K562 (cell line): ENCODE data around the gene CACYBP. TPM values are rescaled to one million over a fixed set of nuclear protein-coding genes. Genes with fewer than 3 reads are reported as not detected.

ENCODE experiments used
- CBX1 ChIP-seq: sonication (generic); IDR thresholded peaks from 2 replicates; pipeline ENCODE4 v1.6.1; 2016; ENCODE audit warnings: antibody characterized with exemption, low read depth, mild to moderate bottlenecking
- CREBBP ChIP-seq: IDR thresholded peaks from one replicate; pipeline ENCODE4 v1.6.1; 2012; ENCODE audit warnings: low read depth, mild to moderate bottlenecking, control low read depth, inconsistent platforms, low read length
- CTBP1 ChIP-seq: fragments of 450-650 bp; IDR thresholded peaks from 2 replicates; pipeline ENCODE4 v1.6.1; 2016; ENCODE audit warnings: borderline replicate concordance
- DIDO1 ChIP-seq: fragments of 450-650 bp; IDR thresholded peaks from 2 replicates; pipeline ENCODE4 v1.6.1; 2016; ENCODE audit warnings: low read depth, missing biosample characterization, missing genetic modification characterization
- FUS ChIP-seq: fragments of 200-400 bp; formaldehyde crosslinking; optimal IDR thresholded peaks from 2 replicates; pipeline ENCODE3; 2017; ENCODE audit warnings: low read depth, low read length
- GATA2 ChIP-seq: sonication (generic); formaldehyde crosslinking; IDR thresholded peaks from 2 replicates; pipeline ENCODE4 v1.4.0; 2020; ENCODE audit warnings: mild to moderate bottlenecking, missing genetic modification reagents
- NFIX ChIP-seq: fragments of 250-450 bp; sonication (Bioruptor Pico); IDR thresholded peaks from 2 replicates; pipeline ENCODE4 v1.4.0; 2020; ENCODE audit warnings: low read depth, mild to moderate bottlenecking, moderate library complexity
- NFRKB ChIP-seq: fragments of 450-650 bp; IDR thresholded peaks from 2 replicates; pipeline ENCODE4 v1.6.1; 2016; ENCODE audit warnings: low read depth
- SMAD1 ChIP-seq: fragments of 150-350 bp; IDR thresholded peaks from 2 replicates; pipeline ENCODE4 v1.6.1; 2014; ENCODE audit warnings: low read length, low read depth; ENCODE audit not compliant: partially characterized antibody
- SOX6 ChIP-seq: fragments of 450-650 bp; IDR thresholded peaks from 2 replicates; pipeline ENCODE4 v1.6.1; 2014; ENCODE audit warnings: mild to moderate bottlenecking
- polyA plus RNA-seq, 8 experiments: library from polyadenylated mRNA; depleted of rRNA in 4 of 8; stranded (reverse) in 5 of 8; unstranded in 3 of 8; fragments of >200 nt; fragmentation: Nextera tagmentation in 2 of 8; fragmentation: Illumina TruSeq in 1 of 8; extraction: Ambion mirVana in 2 of 8; extraction: Trizol in 1 of 8; gene quantifications; 2 replicates each; pipeline versions ENCODE4 v1.2.1 to v1.2.3, GENCODE V29; 2011 to 2014; ENCODE audit warnings: inconsistent platforms in 1 of 8, missing spikeins in 1 of 8
- total RNA-seq, 7 experiments: library from RNA; depleted of rRNA in 6 of 7; stranded (reverse); fragments of >200 nt in 6 of 7; fragmentation: Illumina TruSeq in 2 of 7; extraction: Trizol in 2 of 7; gene quantifications; 2 replicates each; pipeline versions ENCODE4 v1.2.1 to v1.2.3, GENCODE V29; 2011 to 2021; ENCODE audit warnings: low replicate concordance in 1 of 7
- TF ChIP-seq, protein P1 (sequence below): sonication (generic); formaldehyde crosslinking; IDR thresholded peaks from 2 replicates; pipeline ENCODE4 v1.5.0; 2020; ENCODE audit warnings: missing genetic modification reagents
- TF ChIP-seq, protein P2 (sequence below): sonication (generic); formaldehyde crosslinking; IDR thresholded peaks from 2 replicates; pipeline ENCODE4 v1.8.0; 2022; ENCODE audit warnings: missing genetic modification reagents, mild to moderate bottlenecking, borderline replicate concordance
- TF ChIP-seq, protein P3 (sequence below), 2 experiments: IDR thresholded peaks in 1 of 2; conservative IDR thresholded peaks in 1 of 2; 2 replicates each; pipeline ENCODE4 v1.6.1; 2016; ENCODE audit warnings: low read depth in 2 of 2, mild to moderate bottlenecking in 1 of 2, missing compliant biosample characterization in 1 of 2, missing genetic modification characterization in 1 of 2, moderate library complexity in 1 of 2
- TF ChIP-seq, protein P4 (sequence below): fragments of 200-800 bp; sonication (Bioruptor generic); IDR thresholded peaks from 2 replicates; pipeline ENCODE4 v1.6.1; 2016; ENCODE audit warnings: missing genetic modification characterization, missing compliant biosample characterization

CACYBP gene
- total and polyA plus RNA-seq, 9 of the 15 experiments (the other 6 are each of a cell fraction or from before 2014, with no cell fraction given), result 147 to 1,576 (median 488) TPM

DNA sequence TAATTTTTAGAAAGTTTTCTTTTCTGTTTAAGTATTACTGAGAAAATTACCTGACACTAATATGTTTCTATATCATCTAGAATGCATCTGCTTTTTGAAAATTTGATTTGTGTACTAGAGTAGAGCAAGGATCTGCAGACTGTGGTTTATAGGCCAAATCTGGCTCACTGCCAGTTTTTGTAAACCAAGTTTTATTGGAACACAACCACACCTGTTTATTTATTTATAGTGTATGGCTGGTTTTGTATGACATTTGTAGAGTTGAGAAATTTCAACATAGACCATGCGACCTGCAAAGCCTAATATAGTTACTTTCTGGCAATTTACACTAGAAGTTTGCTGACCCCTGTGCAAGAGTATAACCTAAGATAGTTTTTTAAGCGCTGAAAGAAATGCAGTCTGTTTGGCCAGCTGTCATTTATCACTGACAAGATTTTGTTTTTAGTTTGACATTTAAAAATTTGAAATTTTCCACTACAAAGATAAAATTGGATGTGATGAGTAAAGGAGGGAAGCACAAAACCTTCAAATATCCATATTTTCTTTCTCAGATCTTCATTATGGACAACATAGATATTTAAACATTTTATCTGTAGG is 36.1 kb upstream of the CACYBP start (continued):
- TF ChIP-seq, protein P1, sequence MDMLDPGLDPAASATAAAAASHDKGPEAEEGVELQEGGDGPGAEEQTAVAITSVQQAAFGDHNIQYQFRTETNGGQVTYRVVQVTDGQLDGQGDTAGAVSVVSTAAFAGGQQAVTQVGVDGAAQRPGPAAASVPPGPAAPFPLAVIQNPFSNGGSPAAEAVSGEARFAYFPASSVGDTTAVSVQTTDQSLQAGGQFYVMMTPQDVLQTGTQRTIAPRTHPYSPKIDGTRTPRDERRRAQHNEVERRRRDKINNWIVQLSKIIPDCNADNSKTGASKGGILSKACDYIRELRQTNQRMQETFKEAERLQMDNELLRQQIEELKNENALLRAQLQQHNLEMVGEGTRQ (CRISPR knock-in tag), result no peak
- TF ChIP-seq CBX1 (no peak), DIDO1 (no peak), NFIX (CRISPR knock-in tag) (peak; percentile 96), CREBBP (no peak), NFRKB (no peak), SMAD1 (peak; percentile 71), FUS (no peak), SOX6 (no peak), CTBP1 (no peak), GATA2 (CRISPR knock-in tag) (no peak)
- TF ChIP-seq, protein P2, sequence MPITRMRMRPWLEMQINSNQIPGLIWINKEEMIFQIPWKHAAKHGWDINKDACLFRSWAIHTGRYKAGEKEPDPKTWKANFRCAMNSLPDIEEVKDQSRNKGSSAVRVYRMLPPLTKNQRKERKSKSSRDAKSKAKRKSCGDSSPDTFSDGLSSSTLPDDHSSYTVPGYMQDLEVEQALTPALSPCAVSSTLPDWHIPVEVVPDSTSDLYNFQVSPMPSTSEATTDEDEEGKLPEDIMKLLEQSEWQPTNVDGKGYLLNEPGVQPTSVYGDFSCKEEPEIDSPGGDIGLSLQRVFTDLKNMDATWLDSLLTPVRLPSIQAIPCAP, result no peak
- TF ChIP-seq, protein P3, sequence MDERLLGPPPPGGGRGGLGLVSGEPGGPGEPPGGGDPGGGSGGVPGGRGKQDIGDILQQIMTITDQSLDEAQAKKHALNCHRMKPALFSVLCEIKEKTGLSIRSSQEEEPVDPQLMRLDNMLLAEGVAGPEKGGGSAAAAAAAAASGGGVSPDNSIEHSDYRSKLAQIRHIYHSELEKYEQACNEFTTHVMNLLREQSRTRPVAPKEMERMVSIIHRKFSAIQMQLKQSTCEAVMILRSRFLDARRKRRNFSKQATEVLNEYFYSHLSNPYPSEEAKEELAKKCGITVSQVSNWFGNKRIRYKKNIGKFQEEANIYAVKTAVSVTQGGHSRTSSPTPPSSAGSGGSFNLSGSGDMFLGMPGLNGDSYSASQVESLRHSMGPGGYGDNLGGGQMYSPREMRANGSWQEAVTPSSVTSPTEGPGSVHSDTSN (CRISPR knock-in tag; IDR thresholded peaks at IDR 0.05; ENCODE audit: low read depth), result no peak
- TF ChIP-seq, protein P3 (tag; conservative IDR thresholded peaks at IDR 0.05; ENCODE audit: low read depth), result peak; percentile 81
- TF ChIP-seq, protein P4, sequence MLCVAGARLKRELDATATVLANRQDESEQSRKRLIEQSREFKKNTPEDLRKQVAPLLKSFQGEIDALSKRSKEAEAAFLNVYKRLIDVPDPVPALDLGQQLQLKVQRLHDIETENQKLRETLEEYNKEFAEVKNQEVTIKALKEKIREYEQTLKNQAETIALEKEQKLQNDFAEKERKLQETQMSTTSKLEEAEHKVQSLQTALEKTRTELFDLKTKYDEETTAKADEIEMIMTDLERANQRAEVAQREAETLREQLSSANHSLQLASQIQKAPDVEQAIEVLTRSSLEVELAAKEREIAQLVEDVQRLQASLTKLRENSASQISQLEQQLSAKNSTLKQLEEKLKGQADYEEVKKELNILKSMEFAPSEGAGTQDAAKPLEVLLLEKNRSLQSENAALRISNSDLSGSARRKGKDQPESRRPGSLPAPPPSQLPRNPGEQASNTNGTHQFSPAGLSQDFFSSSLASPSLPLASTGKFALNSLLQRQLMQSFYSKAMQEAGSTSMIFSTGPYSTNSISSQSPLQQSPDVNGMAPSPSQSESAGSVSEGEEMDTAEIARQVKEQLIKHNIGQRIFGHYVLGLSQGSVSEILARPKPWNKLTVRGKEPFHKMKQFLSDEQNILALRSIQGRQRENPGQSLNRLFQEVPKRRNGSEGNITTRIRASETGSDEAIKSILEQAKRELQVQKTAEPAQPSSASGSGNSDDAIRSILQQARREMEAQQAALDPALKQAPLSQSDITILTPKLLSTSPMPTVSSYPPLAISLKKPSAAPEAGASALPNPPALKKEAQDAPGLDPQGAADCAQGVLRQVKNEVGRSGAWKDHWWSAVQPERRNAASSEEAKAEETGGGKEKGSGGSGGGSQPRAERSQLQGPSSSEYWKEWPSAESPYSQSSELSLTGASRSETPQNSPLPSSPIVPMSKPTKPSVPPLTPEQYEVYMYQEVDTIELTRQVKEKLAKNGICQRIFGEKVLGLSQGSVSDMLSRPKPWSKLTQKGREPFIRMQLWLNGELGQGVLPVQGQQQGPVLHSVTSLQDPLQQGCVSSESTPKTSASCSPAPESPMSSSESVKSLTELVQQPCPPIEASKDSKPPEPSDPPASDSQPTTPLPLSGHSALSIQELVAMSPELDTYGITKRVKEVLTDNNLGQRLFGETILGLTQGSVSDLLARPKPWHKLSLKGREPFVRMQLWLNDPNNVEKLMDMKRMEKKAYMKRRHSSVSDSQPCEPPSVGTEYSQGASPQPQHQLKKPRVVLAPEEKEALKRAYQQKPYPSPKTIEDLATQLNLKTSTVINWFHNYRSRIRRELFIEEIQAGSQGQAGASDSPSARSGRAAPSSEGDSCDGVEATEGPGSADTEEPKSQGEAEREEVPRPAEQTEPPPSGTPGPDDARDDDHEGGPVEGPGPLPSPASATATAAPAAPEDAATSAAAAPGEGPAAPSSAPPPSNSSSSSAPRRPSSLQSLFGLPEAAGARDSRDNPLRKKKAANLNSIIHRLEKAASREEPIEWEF (CRISPR knock-in tag), result 0 out of 2 replicates have a peak, but pooled peaks have one; percentile 52
